ENCODE results near the gene NQO1.
"Not testable (repeated sequence)": the region's sequence is repeated elsewhere in the genome, so short reads cannot be mapped to it uniquely, and the experiment has no call there.

NQO1 gene

DNA sequence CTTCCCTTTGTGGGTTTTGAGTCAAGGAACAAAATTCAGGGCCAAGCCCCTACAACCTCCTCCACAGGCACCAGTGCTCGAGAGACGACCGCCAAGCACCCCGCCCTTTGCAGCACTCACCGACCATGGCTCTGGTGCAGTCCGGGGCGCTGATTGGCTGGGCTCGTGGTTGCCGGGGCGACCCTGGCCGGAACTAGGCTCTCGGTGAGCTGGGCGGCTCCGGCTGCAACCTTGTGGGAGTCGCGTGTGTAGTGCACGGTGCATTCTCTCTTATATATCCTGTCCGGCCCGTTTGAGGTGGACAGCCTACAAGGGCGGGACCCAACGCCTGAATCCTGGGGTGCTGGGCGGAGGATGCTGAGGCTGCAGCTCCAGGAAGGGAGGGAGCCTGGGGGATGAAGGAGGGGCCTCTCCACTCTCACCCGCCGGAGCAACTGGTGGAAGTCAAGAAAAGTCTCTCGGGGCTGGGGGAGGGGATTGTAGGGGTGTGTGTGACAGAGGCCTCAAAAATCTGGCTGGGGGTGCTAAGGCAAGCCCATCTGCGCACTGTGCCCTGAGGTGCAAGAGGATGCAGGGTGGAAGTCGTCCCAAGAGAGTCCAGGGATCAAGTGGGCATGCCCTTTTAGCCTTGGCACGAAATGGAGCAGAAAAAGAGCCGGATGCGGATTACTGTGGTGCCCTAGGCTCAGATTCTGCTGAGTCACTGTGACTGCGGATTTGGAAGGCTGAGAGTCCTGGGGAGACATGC lies at the start of gene NQO1:
Gene NQO1 (minus strand): TSS at position 248 of the 748 bp plus-strand sequence. CDS start 121 bp downstream, at position 127.
- peak; percentile 91 for DNase-seq

- DNase-seq: no peak
These were observed 49.2 kb upstream of the NQO1 start for GRCh38 chr16:69775563-69775962.

GRCh38 chr16:69773260-69773947 lies 47.0 kb upstream of the NQO1 start:
- no peak for DNase-seq

DNA sequence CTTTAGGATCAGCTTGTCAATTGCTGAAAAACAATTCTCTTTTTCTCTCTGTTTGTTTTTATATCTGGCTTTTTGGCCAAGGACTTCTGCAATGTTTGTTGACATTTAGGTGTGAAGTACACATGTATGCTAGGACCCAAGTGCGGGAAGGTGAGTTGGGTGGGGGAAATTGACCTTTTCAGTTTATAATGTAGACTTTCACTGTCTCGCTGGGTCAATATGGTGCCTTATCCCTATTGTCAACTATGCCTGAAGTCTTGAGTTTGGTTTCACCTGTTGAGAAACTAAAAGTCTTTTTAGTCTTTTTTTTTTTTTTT lies 45.2 kb upstream of the NQO1 start:
- DNase-seq: no peak

DNA sequence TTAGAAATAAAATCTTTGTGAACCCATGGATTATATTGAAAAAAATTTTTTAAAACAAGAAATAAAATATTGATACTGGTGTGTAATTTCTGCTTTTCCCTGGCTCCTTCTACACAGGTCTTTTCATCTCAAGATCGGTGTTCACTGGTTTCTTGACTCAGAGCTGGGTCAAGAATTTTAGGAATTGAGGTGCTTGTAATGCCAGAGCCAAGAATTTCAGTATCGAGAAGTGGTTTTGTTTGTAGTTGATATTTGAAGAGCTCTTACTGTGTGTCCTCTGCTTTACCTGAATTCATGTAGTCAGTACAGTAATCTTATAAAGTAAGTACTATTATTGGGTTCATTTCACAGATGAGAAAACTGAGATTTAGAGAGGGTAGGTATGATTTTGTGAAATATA lies 43.0 kb upstream of the NQO1 start:
- DNase-seq: no peak

DNA sequence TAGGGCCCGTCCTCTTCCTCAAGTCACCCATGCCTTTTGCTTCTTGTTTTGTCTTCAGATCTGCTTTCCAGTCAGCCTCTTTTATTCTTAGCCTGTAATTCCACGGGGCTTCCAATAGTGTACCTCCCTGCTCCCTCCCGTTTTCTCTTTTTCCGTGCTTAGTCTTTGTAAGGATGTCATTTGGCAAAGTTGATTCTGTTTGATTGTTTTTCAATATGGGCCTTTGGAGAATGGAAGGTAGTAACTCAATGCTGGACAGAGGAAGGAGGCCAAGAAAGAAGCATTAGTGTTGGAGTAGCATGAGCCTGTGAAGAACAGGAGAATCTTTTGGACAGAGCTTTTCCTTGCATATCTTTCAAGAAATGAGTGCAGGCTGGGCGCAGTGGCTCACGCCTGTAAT lies 42.3 kb upstream of the NQO1 start:
- no peak for DNase-seq

DNA sequence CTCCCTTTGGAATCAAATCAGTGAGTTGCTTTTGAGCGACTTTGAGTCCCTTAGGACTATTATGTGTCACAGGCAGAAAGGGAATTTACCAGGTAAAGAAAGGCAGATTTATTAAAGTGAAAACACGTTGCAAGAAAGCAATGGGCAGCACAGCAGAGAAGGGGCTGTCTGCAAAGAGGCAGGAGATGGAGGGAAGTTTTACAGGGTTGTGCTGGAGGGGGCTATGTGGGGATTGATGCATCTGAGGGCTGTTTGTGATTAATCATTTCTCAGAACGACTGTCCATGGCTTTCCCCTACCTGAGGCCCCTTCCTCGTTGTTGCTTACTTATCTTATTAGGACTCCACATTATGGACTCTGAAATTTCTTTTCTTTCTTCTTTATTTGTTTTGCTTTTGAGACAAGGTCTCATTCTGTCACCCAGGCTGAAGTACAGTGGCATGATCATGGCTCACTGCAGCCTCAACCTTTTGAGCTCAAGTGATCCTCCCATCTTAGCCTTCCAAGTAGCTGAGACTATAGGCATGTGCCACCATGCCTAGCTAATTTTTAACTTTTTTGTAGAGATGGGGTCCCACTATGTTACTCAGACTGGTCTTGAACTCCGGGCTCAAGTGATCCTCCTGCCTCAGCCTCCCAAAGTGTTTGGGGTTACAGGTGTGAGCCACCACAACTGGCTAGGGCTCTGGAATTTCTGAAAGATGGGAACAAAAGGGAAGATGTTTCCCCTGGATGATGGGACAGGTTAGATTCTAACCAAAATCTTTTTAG lies 41.3 kb upstream of the NQO1 start:
- no peak for DNase-seq

DNA sequence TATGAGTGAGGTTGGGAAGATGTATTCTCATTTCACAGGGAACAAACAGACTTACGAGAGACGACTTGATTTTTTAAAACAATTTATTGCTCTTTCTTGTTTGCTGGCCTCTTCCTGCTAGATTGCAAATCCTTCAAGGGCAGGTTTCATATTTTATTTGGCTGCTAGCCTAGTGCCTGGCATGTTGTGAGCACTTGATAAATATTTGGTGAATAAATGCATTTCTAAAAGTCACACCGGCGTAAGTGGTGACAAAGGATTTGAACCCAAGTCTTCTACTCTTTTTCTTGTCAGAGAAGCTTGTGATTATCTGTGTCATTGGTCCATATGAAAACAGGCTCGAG lies 37.2 kb upstream of the NQO1 start:
- DNase-seq: no peak

DNA sequence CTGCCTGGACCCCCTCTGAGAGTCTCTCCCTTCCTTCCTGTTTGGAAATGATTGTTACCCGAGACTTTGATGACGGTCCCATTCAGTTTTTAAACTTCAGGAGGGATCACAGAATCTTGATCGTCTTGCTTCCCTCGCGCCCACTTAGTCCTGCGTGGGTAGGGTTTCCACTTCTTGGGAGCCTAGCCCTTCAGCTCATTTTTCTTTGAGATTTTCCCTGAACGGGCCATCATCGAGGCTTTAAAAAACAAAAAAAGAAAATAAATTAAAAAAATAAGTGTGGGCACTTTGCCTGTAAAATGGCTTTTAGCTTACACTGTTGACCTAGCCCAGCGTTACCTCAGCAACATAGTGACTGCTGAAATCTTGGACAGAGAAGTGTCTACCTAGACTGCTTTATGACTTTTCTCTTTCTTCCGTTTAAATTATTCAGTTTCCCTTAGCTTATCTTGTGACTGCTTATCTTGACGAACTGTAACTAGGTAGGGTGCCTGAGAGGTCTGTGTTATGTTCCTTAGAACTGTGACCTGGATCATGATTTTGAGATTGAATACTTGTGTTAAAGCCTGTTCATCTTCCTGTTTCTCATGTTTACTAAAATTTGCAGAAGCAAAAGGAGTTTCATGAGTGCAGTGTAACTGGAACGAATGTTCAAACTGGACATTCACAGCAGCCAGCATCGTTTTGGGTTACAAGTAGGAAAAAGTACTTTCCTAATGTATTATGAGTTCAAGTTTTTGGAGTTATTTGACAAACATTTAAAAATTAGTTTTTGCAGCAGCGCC lies 36.6 kb upstream of the NQO1 start:
- DNase-seq: no peak

DNA sequence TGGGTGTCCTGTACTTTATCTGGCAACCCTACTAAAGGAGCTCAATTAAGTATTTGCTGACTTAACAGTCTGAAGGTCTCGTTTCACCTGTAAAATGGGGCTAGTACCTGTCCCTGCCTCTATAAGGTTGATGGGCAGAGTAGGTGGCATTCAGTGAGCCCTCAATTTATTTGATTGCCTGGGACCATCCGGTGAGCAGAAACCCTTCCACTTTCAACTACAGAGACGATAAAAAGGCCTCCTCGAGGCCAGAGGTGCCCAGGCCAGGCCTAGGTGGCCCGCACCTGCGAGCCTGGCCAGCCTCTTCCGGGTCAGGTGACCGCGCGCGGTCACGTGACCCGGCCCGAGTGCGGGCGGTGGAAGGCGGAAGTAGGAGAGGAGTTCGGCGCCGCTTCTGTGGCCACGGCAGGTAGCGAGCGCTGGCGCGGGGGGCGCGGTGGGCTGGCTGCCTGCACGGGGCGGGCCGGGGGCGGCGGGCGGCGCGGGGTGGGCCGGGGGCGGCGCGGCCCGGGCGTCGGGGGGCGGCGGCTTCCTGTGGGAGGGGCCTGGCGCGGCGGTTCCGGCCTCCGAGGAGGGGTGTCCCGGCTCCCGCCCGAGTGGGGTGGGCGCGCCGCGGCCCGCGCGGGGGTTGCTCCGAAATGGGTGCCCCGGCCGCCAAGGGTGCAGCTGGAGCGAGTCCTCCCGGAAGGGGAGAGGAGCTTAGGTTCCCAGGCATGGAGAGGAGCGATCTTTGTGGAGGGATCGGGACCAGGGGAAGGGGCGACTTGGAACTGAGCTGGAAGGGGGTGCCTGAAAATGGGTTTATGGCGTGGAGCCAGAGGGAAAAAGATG lies 35.8 kb upstream of the NQO1 start, which contains the start of gene WWP2:
Gene WWP2 (plus strand): TSS at position 350 of the 831 bp plus-strand sequence. CDS start 24,679 bp downstream, outside the sequence.
- DNase-seq: peak; percentile 43

DNA sequence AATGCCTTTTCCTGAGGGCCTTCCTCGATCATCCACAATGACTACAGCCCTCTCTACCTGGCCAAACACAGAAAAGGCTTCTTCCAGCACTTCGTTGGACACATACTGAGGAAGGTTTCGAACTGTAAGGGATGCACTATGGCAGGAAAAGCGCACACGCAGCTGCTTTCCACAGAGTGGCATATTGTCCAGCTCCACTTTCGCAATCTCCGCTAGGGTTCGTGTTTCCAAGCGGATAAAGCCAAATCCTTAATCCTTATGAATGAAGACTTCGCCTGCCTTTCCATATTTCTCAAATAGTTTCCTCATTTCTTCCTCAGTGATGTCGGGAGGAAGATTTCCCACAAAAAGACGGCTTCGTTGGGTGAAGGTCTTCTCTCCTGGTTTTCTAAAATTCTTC lies 31.0 kb upstream of the NQO1 start:
- not testable (repeated sequence) for DNase-seq

DNA sequence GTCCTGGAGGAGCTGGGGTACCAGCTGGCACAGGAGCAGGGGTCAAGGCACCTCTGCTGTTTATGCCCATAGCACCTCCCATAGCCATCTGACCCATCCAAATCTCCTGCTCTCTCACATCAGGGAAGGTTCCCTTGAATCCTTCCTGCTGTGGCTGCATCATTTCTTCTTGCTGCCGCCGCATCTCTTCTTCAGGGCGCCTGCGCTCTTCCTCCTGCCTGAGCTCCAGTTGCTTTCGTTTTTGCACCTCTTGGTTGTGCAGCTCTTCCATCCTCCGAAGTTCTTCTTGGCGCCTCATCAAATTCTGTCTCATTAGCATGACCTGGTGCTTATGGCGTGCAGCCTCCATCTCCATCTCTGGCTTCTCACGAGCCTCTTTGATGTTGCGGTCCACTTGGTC lies 30.3 kb upstream of the NQO1 start:
- DNase-seq: no peak

- DNase-seq: peak; percentile 90
These were observed 28.3 kb upstream of the NQO1 start, which contains the start of gene NOB1 for GRCh38 chr16:69754469-69755310. Gene NOB1, minus strand, starts transcription at chr16:69754926. Its CDS starts 16 bp downstream, at chr16:69754910.

- DNase-seq: no peak
These were observed 27.7 kb upstream of the NQO1 start for GRCh38 chr16:69754143-69754468.

GRCh38 chr16:69748694-69749345 lies 22.5 kb upstream of the NQO1 start:
- DNase-seq: no peak

DNA sequence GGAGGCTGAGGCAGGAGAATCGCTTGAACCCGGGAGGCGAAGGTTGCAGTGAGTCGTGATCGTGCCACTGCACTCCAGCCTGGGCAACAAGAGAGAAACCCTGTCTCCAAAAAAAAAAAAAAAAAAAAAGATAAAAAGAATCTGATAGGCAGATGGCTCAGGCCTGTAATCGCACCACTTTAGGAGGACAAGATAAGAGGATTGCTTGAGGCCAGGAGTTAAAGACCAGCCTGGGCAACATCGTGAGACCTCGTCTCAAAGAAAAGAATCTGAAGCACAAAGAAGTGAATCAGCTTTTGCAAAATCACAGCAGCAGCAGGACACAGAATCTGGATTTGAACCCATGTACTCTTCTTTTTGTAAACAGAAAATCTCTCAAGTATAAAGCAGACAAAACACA lies 20.8 kb upstream of the NQO1 start:
- DNase-seq: no peak

DNA sequence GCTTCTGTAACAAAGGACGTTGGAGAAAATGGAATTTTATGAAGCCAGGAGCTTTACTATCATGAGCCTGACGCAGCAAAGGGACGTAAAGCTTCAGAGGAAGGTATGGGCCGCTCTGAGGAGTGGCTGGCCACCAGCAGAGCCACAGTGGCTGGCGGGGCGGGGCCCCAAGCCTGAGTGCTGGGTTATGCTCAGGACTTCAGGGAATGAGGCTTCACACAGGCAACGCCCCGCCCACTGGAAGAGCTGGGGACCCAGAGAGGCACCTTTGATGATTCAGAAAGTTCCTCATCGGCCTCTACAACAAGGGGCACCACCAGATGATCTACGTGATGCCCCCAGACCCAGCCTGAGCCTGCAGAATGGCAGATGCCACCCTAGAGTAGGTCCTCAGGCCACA lies 19.6 kb upstream of the NQO1 start:
- no peak for DNase-seq

GRCh38 chr16:69745232-69745612 lies 18.9 kb upstream of the NQO1 start:
- no peak for DNase-seq

- no peak for DNase-seq
These were observed 18.2 kb upstream of the NQO1 start for GRCh38 chr16:69744363-69745231.
